IMR-90 (cell line): ENCODE measurements around the gene ABCD1. TPM values are rescaled to one million over a fixed set of nuclear protein-coding genes. Genes with fewer than 3 reads are reported as not detected.

ENCODE experiments used
- ATAC-seq: fragments of 200-7000 bp; cut with Tn5 transposase; 2 replicates; pipeline ENCODE4 v1.9.1; 2020; ENCODE audit warnings: low read depth, mild to moderate bottlenecking, moderate library complexity
- BruUV-seq: library from RNA; stranded (reverse); fragments of 400-500 nt; replicated peaks from 2 replicates; lab custom pipeline; 2021; lab: Mats Ljungman, UMichigan
- CTCF ChIA-PET: fragments of 300-600 bp; formaldehyde crosslinking; extraction: SDS; loops from one replicate; lab custom pipeline; 2021; ENCODE audit warnings: antibody characterized with exemption; lab: Yijun Ruan, JAX
- POLR2A ChIA-PET: fragments of 300-600 bp; sonication (Branson Sonifier 250); formaldehyde crosslinking; loops from one replicate; lab custom pipeline; 2022; ENCODE audit warnings: antibody characterized with exemption; ENCODE audit not compliant: unreplicated experiment; lab: Charles Lee
- DNase-seq: peaks from one replicate; pipeline ENCODE4 v3.0.0; 2013
- H2AFZ ChIP-seq: replicated peaks from 2 replicates; pipeline ENCODE3; 2013; ENCODE audit warnings: low read length, mild to moderate bottlenecking; ENCODE audit not compliant: poor library complexity
- H2AK5ac ChIP-seq: 2 replicates; pipeline ENCODE4 v1.6.1; 2013; ENCODE audit warnings: low read depth, low read length, inconsistent platforms
- H2AK9ac ChIP-seq: replicated peaks from 2 replicates; pipeline ENCODE3; 2013; ENCODE audit warnings: mild to moderate bottlenecking, low read depth, low read length, moderate library complexity; ENCODE audit not compliant: poor library complexity
- H2BK120ac ChIP-seq: 2 replicates; pipeline ENCODE4 v1.6.1; 2013; ENCODE audit warnings: low read depth, low read length, inconsistent platforms
- H2BK15ac ChIP-seq: 3 replicates; pipeline ENCODE4 v1.6.1; 2013; ENCODE audit warnings: low read depth, low read length, inconsistent platforms
- H2BK20ac ChIP-seq: 2 replicates; pipeline ENCODE4 v1.6.1; 2013; ENCODE audit warnings: low read depth, mild to moderate bottlenecking, inconsistent platforms, low read length, moderate library complexity
- H2BK5ac ChIP-seq: 2 replicates; pipeline ENCODE4 v1.6.1; 2013; ENCODE audit warnings: mild to moderate bottlenecking, low read depth, low read length, inconsistent platforms; ENCODE audit not compliant: poor library complexity, severe bottlenecking
- H3K14ac ChIP-seq: replicated peaks from 2 replicates; pipeline ENCODE4 v1.6.1; 2013; ENCODE audit warnings: low read depth, low read length, inconsistent platforms
- H3K18ac ChIP-seq: 2 replicates; pipeline ENCODE4 v1.6.1; 2013; ENCODE audit warnings: low read depth, low read length, control low read depth
- H3K23ac ChIP-seq: 2 replicates; pipeline ENCODE4 v1.6.1; 2013; ENCODE audit warnings: low read depth, low read length, inconsistent platforms
- H3K27ac ChIP-seq: 2 replicates; pipeline ENCODE4 v1.5.1; 2013; ENCODE audit warnings: mild to moderate bottlenecking, control low read depth, low read length; ENCODE audit not compliant: insufficient read depth
- H3K27me3 ChIP-seq: 2 replicates; pipeline ENCODE4 v1.6.1; 2013; ENCODE audit warnings: low read length; ENCODE audit not compliant: control insufficient read depth, insufficient read depth
- H3K36me3 ChIP-seq: 2 replicates; pipeline ENCODE4 v1.6.1; 2013; ENCODE audit warnings: low read length, mixed read lengths; ENCODE audit not compliant: control insufficient read depth, insufficient read depth
- H3K4ac ChIP-seq: 2 replicates; pipeline ENCODE4 v1.6.1; 2013; ENCODE audit warnings: low read depth, low read length, inconsistent platforms
- H3K4me1 ChIP-seq: 2 replicates; pipeline ENCODE4 v1.6.1; 2013; ENCODE audit warnings: low read length, mixed read lengths; ENCODE audit not compliant: control insufficient read depth, insufficient read depth
- H3K4me2 ChIP-seq: 2 replicates; pipeline ENCODE4 v1.6.1; 2013; ENCODE audit warnings: low read depth, mild to moderate bottlenecking, control low read depth, low read length, moderate library complexity
- H3K4me3 ChIP-seq: 2 replicates; pipeline ENCODE4 v1.5.1; 2013; ENCODE audit warnings: low read depth, mild to moderate bottlenecking, control low read depth, low read length, moderate library complexity; ENCODE audit not compliant: insufficient read depth
- H3K56ac ChIP-seq: 2 replicates; pipeline ENCODE4 v1.6.1; 2013; ENCODE audit warnings: low read length, inconsistent platforms; ENCODE audit not compliant: insufficient read depth; ENCODE audit errors: extremely low read depth
- H3K79me1 ChIP-seq, 2 experiments: 2 replicates each; pipeline ENCODE4 v1.6.1; 2013; ENCODE audit warnings: low read length in 2 of 2, inconsistent platforms in 1 of 2, low read depth in 1 of 2
- H3K9ac ChIP-seq: 2 replicates; pipeline ENCODE4 v1.6.1; 2013; ENCODE audit warnings: low read depth, low read length, control low read depth
- H3K9me1 ChIP-seq: 2 replicates; pipeline ENCODE4 v1.6.1; 2013; ENCODE audit warnings: low read length, inconsistent platforms; ENCODE audit not compliant: insufficient read depth
- H3K9me3 ChIP-seq: 2 replicates; pipeline ENCODE4 v1.6.1; 2013; ENCODE audit warnings: low read length; ENCODE audit not compliant: control insufficient read depth, insufficient read depth
- H4K20me1 ChIP-seq: 2 replicates; pipeline ENCODE4 v1.6.1; 2013; ENCODE audit warnings: low read length, inconsistent platforms; ENCODE audit not compliant: insufficient read depth
- H4K5ac ChIP-seq: 2 replicates; pipeline ENCODE4 v1.6.1; 2013; ENCODE audit warnings: mild to moderate bottlenecking, low read depth, low read length, control low read depth
- H4K8ac ChIP-seq, 2 experiments: 2 replicates each; pipeline ENCODE4 v1.6.1; 2013; ENCODE audit warnings: low read depth in 2 of 2, low read length in 2 of 2, control low read depth in 1 of 2, inconsistent platforms in 1 of 2
- H4K91ac ChIP-seq: 2 replicates; pipeline ENCODE4 v1.6.1; 2013; ENCODE audit warnings: low read depth, low read length, inconsistent platforms; ENCODE audit not compliant: insufficient read depth
- CHD1 ChIP-seq: IDR thresholded peaks from 2 replicates; pipeline ENCODE4 v1.6.1; 2012; ENCODE audit warnings: low read depth, low read length, improper control_type of control experiment
- ELK1 ChIP-seq: fragments of 150-350 bp; IDR thresholded peaks from 2 replicates; pipeline ENCODE4 v1.6.1; 2016; ENCODE audit warnings: low read depth, mild to moderate bottlenecking, low read length, moderate library complexity, borderline replicate concordance
- MAZ ChIP-seq: IDR thresholded peaks from 2 replicates; pipeline ENCODE4 v1.6.1; 2012; ENCODE audit warnings: low read depth, mild to moderate bottlenecking, low read length, improper control_type of control experiment, moderate library complexity, borderline replicate concordance
- MXI1 ChIP-seq: IDR thresholded peaks from 2 replicates; pipeline ENCODE4 v1.6.1; 2012; ENCODE audit warnings: low read depth, mild to moderate bottlenecking, low read length, moderate library complexity, borderline replicate concordance
- NFE2L2 ChIP-seq: fragments of 150-350 bp; IDR thresholded peaks from 2 replicates; pipeline ENCODE4 v1.6.1; 2016; ENCODE audit warnings: low read depth, mild to moderate bottlenecking, low read length
- POLR2A ChIP-seq: IDR thresholded peaks from 2 replicates; pipeline ENCODE4 v1.6.1; 2012; ENCODE audit warnings: mild to moderate bottlenecking, low read depth, low read length
- RAD21 ChIP-seq: IDR thresholded peaks from 2 replicates; pipeline ENCODE4 v1.6.1; 2012; ENCODE audit warnings: low read length, improper control_type of control experiment
- RFX5 ChIP-seq: IDR thresholded peaks from 2 replicates; pipeline ENCODE4 v1.8.0; 2012; ENCODE audit warnings: low read depth, mild to moderate bottlenecking, low read length, moderate library complexity
- SMC3 ChIP-seq: fragments of 150-350 bp; IDR thresholded peaks from 2 replicates; pipeline ENCODE4 v1.6.1; 2016; ENCODE audit warnings: low read depth, mild to moderate bottlenecking, antibody characterized with exemption, low read length, moderate library complexity
- WGBS, 2 experiments: methylation state at CpG; one replicate each; pipeline versions ENCODE4 v1.1.5 to v1.1.7; 2013; ENCODE audit warnings: missing lambda C conversion rate in 2 of 2; ENCODE audit not compliant: insufficient read length in 1 of 2; ENCODE audit errors: extremely low coverage in 2 of 2; 5-methylcytosine and 5-hydroxymethylcytosine counted together
- dilution Hi-C: fragments of 300-500 bp; cut with HindIII; formaldehyde crosslinking; loops from one replicate; pipeline ENCODE4 v1.14.3; 2018; ENCODE audit warnings: low sequenced_read_pairs; ENCODE audit not compliant: unreplicated experiment
- in situ Hi-C: fragments of 300-500 bp; cut with MboI; formaldehyde crosslinking; loops from 3 replicates; pipeline ENCODE4 v1.14.3; 2019; ENCODE audit warnings: low sequenced_read_pairs, inconsistent platforms, mixed read lengths
- intact Hi-C: fragments of 100-400 bp; cut with micrococcal nuclease; formaldehyde crosslinking; loops from 2 replicates; pipeline ENCODE4 v1.10.0; 2022
- polyA plus RNA-seq, 3 experiments: library from polyadenylated mRNA; depleted of rRNA; stranded (reverse); fragments of >200 nt; gene quantifications; 2 replicates each; pipeline ENCODE4 v1.2.3, GENCODE V29; 2012; ENCODE audit warnings: low replicate concordance in 1 of 3
- total RNA-seq: library from RNA; depleted of rRNA; stranded (reverse); fragments of >200 nt; gene quantifications from 2 replicates; pipeline ENCODE4 v1.2.3, GENCODE V29; 2012
- TF ChIP-seq, protein P1 (sequence below): fragments of 150-350 bp; IDR thresholded peaks from 2 replicates; pipeline ENCODE4 v1.6.1; 2017; ENCODE audit warnings: mild to moderate bottlenecking, antibody characterized with exemption, low read length, low read depth
- TF ChIP-seq, protein P2 (sequence below): conservative IDR thresholded peaks from 2 replicates; pipeline ENCODE4 v1.5.1; 2012; ENCODE audit warnings: mild to moderate bottlenecking, low read depth, low read length, improper control_type of control experiment

ABCD1 gene
- total and polyA plus RNA-seq, 2 of the 4 experiments (the other 2 are of a cell fraction), result 4.3 to 7.0 TPM

- no peak for TF ChIP-seq ELK1
- TF ChIP-seq MXI1, result no peak
Measured at GRCh38 chrX:153725039-153725831, 579 bp downstream of the ABCD1 start (continued).

GRCh38 chrX:153725832-153726285, 1.2 kb downstream of the ABCD1 start:
- H4K8ac ChIP-seq, result peak overlapping the region; percentile 83 to 85; a peak in 2 of 4 replicates
- no peak overlapping the region for H3K56ac ChIP-seq
- no peak overlapping the region for H3K4me3 ChIP-seq
- BruUV-seq, result no TSS peak
- CTCF ChIA-PET, result no interaction called here
- peak overlapping the region; percentile 85 for H2AK9ac ChIP-seq
- no peaks in the 10 kb centered on the region for H3K27me3 ChIP-seq
- H3K9me1 ChIP-seq, result 0 out of 2 replicates have a peak, but pooled peaks cover 5% of the 10 kb centered on the region
- in situ Hi-C loops, result no loop called here
- no peak overlapping the region; the same call in 1 of the 2 replicates for H3K4me2 ChIP-seq
- no peak overlapping the region; the same call in 1 of the 2 replicates for H4K91ac ChIP-seq
- H3K27ac ChIP-seq, result peak overlapping the region; percentile 71
- H3K23ac ChIP-seq, result no peak overlapping the region
- H2AFZ ChIP-seq, result peak overlapping the region; percentile 19
- peak overlapping the region; percentile 85 for H2BK5ac ChIP-seq
- H2AK5ac ChIP-seq, result peak overlapping the region; percentile 51; the same call in 1 of the 2 replicates
- POLR2A ChIA-PET, result no interaction called here
- peak overlapping the region; percentile 75; the same call in 1 of the 2 replicates for H2BK120ac ChIP-seq
- H3K4ac ChIP-seq, result peak overlapping the region; percentile 49; the same call in 1 of the 2 replicates
- no peak overlapping the region; the same call in 1 of the 2 replicates for H3K18ac ChIP-seq
- no peak overlapping the region for H2BK15ac ChIP-seq
- H3K9me3 ChIP-seq, result no peaks in the 10 kb centered on the region
- no peak overlapping the region for H2BK20ac ChIP-seq
- dilution Hi-C loops, result no loop called here
- H3K9ac ChIP-seq, result no peak overlapping the region
- intact Hi-C loops, result no loop called here
- H3K79me1 ChIP-seq, result peaks cover 0 to 28% of the 10 kb centered on the region in 2 experiments; a peak in 2 of 4 replicates
- H4K5ac ChIP-seq, result no peak overlapping the region
- H3K36me3 ChIP-seq, result peaks cover 2% of the 10 kb centered on the region; the same call in 1 of the 2 replicates
- DNase-seq (no peak), ATAC-seq (no peak)
- H3K4me1 ChIP-seq, result peaks cover 17% of the 10 kb centered on the region
- peaks cover 14% of the 10 kb centered on the region for H4K20me1 ChIP-seq
- WGBS, 2 experiments, result 93% methylated on average over 15 of the region's 35 CpGs; no CpG with 5 or more reads in 1 of the 2 experiments
- H3K14ac ChIP-seq, result no peak overlapping the region; the same call in 1 of the 2 replicates
- TF ChIP-seq NFE2L2 (no peak), SMC3 (no peak), RAD21 (no peak), MXI1 (no peak), MAZ (no peak), RFX5 (no peak), CHD1 (no peak), POLR2A (no peak)
- TF ChIP-seq, protein P1, sequence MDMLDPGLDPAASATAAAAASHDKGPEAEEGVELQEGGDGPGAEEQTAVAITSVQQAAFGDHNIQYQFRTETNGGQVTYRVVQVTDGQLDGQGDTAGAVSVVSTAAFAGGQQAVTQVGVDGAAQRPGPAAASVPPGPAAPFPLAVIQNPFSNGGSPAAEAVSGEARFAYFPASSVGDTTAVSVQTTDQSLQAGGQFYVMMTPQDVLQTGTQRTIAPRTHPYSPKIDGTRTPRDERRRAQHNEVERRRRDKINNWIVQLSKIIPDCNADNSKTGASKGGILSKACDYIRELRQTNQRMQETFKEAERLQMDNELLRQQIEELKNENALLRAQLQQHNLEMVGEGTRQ, result no peak
- TF ChIP-seq, protein P2, sequence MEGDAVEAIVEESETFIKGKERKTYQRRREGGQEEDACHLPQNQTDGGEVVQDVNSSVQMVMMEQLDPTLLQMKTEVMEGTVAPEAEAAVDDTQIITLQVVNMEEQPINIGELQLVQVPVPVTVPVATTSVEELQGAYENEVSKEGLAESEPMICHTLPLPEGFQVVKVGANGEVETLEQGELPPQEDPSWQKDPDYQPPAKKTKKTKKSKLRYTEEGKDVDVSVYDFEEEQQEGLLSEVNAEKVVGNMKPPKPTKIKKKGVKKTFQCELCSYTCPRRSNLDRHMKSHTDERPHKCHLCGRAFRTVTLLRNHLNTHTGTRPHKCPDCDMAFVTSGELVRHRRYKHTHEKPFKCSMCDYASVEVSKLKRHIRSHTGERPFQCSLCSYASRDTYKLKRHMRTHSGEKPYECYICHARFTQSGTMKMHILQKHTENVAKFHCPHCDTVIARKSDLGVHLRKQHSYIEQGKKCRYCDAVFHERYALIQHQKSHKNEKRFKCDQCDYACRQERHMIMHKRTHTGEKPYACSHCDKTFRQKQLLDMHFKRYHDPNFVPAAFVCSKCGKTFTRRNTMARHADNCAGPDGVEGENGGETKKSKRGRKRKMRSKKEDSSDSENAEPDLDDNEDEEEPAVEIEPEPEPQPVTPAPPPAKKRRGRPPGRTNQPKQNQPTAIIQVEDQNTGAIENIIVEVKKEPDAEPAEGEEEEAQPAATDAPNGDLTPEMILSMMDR, result no peak
